ENCODE data around the gene GRID2.

DNA sequence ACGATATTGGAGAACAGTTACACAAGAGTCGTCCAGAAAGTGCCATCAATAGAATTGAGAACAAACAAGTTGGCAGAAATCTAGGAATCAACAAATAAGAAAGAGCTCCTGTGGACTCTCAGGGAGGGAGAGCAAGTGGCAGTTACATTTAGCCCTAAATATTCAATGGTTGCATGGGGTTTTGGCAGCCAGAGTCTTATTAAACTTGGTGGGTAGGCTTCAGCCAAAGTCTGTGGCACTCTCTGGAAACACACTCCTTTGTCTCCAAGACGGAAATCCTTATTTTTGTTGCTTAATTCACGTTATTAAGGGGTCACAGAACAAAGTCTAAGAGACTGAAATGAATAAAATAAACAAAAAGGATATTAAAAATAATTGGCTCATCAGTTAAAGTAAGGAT is 782.6 kb downstream of the GRID2 start:
- TF ChIP-seq, protein P1, sequence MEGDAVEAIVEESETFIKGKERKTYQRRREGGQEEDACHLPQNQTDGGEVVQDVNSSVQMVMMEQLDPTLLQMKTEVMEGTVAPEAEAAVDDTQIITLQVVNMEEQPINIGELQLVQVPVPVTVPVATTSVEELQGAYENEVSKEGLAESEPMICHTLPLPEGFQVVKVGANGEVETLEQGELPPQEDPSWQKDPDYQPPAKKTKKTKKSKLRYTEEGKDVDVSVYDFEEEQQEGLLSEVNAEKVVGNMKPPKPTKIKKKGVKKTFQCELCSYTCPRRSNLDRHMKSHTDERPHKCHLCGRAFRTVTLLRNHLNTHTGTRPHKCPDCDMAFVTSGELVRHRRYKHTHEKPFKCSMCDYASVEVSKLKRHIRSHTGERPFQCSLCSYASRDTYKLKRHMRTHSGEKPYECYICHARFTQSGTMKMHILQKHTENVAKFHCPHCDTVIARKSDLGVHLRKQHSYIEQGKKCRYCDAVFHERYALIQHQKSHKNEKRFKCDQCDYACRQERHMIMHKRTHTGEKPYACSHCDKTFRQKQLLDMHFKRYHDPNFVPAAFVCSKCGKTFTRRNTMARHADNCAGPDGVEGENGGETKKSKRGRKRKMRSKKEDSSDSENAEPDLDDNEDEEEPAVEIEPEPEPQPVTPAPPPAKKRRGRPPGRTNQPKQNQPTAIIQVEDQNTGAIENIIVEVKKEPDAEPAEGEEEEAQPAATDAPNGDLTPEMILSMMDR (IDR thresholded peaks at IDR 0.05): no peak
- TF ChIP-seq POLR2AphosphoS5 (IDR thresholded peaks at IDR 0.05; ENCODE audit: insufficient read depth in 1 of 2, low read depth in 1 of 2): no peak
